Measurements from ENCODE around the gene ZBTB5.

Gene ZBTB5

DNA sequence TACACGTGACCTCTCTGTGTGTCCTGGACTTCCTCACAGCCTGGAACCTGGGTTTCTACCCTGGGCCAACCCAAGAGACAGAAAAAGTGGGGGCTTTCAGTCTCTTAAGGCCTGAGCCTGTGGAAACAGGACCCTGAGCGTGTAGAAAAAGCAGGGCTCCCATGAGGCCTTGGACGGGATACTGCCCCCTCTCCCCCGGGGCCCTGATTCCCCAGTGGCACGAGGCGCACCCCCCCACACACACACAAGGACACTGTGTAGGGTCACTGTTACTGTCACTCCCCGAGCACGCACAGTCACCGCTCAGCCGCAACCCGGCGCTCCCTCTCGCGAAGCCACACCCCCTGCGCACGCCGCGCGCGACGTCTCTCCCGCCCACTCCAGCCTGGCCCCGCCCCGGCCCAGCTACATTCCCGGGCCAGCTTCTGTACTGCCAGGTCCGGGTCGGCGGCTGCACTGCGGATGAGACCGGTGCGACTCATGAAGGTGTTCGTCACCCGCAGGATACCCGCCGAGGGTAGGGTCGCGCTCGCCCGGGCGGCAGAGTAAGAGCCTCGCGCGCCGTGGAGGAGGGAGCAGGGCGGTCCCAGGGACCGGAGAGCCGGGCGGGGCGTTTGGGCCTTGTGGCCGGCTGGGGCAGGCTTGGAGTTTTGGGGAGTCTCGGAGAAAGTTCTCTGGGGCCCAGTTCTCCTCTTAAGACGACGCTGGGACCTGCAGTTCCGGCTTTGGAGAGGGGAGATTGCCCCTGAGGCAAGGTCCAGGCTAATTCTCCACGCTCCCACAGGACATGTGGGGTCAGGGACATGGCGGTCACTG, 42.8 kb downstream of the ZBTB5 start, which contains the start of gene GRHPR:
Gene GRHPR, plus strand, starts transcription at position 408 of the 816 bp plus-strand sequence. Its CDS starts 55 bp downstream, at position 463.
- peak; percentile 49 for DNase-seq

DNA sequence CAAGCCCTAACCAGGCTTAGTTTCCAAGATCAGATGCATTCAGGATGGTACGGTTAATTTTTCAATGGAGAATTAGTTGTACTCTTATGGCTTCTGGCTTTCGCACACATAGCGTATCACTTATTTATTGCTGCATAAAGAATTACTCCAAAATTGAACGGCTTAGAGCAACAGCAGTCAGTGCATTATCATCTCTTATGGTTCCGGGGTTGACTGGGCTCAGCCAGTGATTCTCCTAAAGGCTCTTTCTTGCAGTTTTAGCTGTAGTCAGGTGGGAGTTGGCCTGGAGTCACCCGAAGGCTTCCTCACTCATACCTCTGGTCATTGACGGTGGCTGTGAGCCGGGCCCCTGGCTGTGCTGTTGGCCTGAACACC, 43.3 kb downstream of the ZBTB5 start:
- no peak for DNase-seq

DNA sequence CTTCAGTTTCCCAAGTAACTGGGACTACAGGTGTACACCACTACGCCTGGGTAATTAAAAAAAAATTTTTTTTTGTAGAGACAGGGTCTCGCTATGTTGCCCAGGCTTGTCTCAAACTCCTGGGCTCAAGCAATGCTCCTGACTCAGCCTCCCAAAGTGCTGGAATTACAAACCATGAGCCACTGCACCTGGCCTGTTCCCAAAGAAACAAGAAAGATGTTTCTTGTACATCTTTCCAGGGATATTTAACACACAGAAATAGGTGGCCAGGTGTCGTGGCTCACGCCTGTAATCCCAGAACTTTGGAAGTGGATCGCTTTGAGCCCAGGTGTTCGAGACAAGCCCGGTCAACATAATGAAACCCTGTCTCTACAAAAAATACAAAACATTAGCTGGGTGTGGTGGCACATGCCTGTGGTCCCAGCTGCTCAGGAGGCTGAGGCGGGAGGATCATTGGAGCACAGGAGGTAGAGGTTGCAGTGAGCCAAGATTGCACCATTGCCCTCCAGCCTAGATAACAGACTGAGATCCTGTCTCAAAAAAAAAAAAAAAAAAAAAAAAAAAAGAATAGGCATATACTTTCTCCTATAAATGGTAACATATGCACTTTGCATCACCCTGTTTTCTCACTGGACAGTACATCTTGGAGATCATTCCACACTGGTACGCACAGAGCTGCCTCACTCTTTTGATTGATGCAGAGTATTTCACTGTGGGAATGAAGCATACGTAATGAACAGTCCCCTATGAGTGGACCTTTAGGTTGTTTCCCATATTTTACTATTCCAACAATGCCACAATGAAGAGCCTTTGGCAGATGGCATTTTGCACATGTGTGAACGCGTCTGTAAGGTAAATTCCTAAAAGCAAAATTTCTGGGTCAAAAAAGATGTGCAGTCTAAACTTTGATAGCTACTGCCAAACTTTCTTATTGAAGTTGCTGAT, 44.7 kb downstream of the ZBTB5 start:
- DNase-seq = no peak

DNA sequence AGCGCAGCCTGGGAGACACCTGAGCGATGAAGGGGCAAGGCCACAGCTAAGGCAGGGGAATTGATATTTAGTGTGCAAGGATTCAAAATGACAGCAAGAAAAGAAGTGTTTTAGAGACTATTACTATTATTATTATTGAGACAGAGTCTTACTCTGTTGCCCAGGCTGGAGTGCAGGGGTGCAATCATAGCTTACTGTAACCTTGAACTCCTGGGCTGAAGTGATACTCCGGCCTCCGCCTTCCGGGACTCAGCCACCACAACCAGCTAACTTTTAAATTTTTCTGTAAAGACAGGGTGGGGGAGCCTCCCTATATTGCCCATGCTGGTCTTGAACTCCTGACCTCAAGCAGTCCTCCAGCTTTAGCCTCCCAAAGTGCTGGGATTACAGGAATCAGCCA, 46.0 kb downstream of the ZBTB5 start:
- no peak for DNase-seq

DNA sequence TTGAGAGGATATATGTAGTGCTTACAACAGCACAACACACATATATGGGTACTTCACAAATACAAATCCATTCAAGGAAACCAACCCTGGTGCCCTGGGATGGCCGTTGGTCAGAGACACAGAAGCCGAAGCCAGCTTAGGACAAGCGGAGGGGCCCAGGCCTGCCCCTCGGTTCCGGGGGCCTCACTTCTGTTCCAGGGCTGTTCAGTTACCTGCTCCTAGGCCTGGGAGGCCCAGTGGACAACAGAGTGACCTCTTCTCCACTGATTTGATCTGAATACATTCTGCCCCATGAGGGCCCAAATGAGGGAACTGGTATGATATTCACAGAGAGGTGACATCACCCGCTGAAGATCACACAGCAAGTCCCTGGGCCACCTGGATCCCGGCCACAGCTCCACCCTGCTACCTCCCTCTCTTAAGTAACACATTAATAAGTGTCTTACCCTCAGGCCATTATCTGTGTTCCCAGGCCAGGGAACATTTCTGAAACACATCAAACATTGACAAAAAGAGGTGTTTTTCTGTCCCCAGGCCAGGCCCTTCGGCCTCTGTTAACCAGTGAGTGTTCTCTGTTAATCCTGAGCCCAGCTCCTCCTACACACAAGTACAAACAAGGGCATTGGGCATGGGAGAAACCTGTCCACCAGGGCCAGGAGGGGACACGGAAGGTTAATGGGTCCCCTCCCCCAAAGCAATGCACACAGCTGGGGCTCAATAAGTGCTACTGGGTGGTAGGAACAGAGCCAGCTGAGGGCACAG, 47.2 kb downstream of the ZBTB5 start:
- DNase-seq = no peak

DNA sequence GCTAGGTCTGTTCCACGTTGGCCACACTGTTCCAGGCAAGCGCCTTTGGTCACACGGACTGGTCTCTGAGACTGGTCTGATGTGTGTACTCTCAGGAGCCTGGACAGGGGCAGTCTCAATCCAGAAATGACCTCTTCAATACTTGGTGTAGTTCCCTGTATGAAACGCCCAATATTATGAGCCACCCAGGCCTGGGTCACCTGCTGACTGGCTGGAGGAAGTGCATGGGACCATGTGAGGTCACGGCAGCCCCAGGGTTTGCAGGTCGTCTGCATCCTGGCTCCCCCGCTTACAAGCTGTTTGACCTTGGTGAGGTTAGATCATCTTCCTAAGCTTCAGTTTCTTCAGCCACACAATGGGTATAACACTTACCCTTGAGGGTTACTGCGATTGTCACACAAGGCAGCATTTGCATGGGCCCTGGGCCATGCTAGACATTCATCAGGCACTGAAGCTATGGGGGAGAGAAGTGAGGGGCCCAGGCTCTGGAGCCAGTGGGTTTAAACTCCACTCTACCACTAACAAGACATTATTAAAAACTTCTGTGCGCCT, 47.9 kb downstream of the ZBTB5 start:
- DNase-seq = no peak

DNA sequence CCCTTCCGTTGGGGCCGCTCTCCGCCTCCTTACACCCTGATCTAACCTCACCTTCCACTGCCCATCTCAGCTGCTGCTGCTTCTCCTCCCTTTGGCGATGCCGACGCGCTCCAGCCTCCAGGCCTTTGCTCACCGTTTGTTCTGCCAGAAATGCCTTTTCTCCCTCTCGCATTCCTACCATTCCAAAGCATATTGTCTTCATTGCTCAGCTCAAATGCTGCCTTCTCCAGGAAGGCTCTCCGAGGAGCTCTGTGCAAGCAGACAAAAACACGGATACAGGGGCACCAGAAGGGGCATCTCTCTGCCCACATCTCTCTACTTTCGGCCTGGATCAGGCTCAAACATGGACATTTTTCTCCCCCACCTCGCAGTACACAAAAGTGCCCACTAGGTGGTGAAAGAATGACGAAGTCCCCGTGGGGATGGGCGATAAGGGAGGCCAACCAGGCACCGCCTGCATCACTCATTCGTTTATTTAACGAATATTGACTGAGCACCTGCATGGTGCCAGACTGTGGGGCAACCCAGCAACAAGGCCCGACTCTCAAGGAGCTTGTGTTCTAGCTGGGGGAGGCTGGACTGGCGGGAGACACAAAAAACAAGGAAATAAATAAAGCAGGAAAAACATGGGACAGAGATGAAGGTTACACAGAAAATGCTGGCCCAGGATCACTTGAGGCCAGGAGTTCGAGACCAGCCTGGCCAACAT, 50.1 kb downstream of the ZBTB5 start:
- peak; percentile 23 for DNase-seq

DNA sequence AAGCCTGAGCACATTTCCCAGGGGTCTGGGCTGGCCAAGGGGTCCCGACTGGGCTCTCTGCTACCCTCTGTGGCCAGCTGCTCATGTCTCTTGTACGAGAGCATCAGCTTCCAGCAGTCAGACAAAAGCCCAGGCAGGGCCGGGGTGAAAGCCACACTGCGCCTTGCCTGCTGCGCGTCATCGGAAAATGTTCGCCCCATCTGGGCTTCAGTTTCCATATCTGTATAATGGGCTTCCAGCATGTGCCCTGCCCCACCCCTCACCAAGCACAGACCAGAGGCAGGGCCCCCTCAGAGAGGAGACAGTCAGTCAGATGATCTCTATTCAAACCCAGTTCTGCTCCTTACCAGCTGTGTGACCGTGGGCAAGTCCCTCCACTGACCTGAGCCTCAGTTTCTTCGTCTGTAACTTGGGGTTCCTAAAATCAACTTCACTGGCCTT, 50.7 kb downstream of the ZBTB5 start:
- no peak for DNase-seq

DNA sequence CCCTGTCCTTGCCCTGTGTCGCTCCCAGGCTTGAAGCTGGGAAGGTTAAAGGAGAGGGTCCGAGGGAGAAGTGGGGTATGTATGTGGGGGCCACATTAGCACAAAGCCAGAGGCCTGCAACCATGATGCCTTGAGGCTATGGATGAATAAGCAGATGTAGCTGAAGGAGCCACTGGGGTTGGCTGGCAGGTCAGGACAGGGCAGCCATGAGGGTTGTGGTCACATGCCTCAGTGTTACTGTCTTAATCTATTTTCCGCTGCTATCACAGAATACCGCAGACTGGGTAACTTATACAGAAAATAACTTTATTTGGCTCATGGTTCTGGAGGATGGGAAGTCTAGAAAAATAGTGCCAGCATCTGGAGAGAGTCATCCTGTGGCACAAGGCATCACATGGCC, 51.9 kb downstream of the ZBTB5 start:
- DNase-seq = no peak

DNA sequence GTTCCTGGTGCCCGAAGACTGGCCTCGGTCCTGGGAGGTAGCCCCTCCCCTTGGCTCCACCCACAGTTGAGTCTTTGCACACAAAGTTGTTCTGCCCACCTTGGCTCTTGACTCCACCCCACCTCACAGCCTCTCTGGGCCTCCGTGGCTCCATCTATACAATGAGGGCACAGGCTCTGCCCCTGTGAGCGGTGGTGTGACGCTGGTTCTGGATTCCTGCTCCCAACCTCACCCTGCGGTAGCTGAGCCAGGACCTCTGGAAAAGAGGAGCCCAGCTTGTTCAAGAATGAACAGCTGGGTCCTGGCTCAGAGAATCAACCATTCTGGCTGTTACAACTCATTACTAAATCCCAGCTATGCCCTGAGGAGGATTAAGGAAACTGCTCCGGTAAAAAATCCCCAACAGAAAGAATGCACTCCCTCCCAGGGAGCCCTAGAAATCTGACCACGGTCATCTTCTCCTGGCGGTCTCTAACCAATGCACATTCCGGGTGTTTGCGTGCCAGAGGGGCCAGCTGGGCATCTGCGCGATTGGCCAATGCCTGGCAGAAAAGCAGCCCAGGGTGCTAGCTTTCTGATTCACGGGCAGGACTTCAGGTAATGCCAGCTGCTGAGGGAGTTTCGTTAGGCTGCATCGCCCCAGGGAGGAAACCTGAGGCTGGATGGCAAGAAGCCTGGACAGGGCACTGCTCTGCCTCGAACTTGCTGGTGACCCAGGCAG, 52.7 kb downstream of the ZBTB5 start:
- no peak for DNase-seq

DNA sequence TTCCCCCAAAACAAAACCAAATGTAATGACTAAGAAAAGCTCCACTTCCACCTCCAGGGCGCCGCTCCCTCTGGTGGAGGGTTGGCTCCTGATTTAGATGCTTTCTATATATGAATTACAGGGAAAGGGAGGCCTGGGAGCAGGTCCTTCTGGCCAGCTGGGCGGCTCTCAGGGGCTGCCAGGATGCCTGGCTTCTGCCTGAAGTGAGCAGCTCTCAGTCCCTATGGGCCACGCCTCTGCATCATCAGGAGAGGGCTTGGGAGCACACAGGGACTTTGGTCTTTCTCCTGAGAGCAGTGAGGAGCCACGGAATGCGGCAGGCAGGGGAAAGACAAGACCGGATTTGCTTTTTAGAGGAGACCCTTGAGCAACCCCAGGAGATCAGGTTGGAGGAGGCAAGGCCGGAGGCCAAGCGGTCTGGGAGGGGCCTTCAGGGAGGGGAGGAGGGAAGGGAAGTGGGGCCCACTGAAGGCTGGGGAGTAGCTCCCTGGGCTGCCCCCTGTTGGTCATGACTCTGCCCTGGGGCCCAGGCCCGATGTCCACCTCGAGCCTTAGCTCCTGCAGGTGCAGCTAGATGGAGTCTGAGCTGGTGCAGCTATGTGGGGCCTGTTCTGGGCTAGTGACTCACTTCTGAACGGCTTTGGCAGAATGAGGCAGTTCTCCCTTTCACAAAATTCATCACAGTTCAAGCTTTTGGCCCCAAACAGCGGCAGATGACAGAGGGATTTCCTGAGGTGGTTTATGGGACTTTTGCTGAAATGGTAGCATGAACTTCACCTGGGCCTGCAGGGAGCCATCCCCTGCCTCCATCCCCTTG, 54.1 kb downstream of the ZBTB5 start:
- DNase-seq = no peak

DNA sequence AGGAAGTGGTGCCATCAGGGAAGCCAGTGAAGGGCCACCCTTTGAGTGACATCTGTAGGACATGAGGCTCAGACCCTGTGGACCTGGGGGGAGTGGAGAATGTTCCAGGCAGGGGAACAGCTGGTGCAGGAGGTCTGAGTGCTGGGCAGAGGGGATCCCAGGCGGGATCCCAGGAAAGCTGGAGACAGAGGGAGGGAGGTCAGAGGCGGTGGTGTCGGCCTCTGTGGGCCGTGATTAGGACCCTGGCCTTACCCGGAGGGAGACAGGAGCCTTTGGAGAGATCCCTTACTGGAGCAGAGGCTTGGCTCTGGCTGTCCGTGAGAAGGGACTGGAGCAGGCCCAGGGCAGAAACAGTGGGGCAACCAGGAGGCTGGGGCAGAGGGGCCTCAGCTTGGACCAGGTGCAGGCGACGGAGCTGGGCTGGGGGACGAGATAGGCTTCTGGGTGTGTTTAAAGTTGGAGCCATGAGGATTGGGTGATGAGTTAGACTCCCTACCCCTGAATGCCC, 54.8 kb downstream of the ZBTB5 start:
- no peak for DNase-seq

DNA sequence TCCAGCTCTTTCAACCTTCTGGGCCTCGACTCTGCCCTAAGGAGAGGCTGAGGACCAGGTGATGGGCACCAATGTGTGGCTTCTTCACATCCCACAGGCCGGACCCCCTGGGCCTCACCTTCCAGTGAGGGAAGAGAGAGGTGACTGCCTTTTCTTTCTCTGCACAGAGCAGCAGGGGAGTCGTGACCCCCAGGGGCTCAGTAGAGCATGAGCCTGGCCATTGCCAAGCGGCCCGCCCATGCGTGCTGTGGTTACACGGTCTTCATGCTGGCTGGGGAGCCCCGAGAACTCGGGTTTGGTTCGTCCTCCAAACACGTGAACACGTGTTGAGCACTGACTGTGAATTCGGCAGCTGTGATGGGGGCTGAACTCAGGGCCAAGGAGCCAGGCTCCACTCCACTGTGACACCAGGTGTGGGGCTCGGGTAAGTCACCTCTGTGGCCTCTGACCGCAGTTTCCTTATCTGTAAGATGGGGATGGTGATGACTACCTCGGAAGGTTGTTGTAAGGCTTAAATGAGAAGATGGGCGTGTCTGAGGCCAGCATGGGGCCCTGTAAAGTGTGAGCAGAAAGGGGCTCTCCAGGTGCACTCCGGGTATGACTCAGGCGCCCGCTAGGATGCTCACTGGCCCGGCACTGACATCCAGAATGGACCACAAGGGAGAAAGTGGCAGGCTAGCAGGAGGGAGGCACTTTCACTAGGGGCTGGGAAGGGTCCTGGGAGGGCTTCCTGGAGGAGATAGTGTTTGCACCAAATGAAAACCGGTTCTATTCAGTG, 56.1 kb downstream of the ZBTB5 start:
- no peak for DNase-seq

DNA sequence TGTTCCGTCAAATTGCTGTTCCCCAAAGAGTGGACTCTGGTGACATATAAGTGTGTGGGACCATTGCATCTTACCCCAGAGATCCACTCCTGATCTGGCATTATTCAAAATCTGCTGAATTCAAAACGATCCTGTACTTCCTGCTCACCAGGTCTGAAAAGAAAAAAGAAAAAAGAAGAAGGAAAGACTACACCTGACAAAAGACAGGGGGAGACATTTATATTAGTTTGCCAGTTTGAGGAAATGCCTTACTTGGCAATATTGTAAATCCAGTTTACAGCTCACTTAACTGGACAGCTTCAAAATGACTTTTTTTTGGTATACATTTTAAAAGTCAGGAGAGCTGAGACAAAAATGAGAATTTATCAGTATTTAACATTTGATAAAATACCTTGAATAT, 57.8 kb downstream of the ZBTB5 start:
- no peak for DNase-seq

DNA sequence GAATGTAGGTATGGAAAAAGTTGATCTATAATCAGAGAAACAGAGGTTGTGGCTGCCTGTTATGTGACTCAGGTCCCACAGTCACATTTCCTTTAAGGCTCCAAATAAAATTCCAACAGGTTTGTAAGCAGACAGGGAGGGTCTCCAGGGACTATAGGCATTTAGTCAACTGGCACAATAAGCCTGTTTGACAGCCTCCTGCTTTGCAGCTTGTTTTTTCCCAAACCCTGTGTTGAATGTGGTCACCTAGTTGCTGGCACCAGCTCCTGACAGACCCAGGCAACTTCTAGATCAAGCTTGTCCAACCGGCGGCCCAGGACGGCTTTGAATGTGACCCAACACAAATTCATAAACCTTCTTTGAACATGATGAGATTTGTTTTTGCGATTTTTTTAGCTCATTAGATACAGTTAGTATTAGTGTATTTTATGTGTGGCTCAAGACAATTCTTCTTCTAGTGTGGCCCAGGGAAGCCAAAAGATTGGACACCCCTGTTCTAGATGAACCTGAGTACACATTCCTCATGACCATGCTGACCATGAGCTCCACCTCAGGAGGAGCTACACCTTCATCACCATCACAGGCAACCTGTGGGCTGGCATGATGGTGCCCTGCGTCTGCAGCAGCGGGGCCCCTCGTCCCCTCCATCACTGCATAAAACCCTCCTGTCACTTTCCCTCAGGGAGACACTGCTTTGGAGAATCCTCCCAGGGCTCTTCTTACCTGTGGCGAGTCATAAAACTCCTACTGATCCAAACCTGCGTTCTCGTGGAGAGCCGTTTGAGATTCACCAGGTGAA, 58.4 kb downstream of the ZBTB5 start:
- DNase-seq = no peak

DNA sequence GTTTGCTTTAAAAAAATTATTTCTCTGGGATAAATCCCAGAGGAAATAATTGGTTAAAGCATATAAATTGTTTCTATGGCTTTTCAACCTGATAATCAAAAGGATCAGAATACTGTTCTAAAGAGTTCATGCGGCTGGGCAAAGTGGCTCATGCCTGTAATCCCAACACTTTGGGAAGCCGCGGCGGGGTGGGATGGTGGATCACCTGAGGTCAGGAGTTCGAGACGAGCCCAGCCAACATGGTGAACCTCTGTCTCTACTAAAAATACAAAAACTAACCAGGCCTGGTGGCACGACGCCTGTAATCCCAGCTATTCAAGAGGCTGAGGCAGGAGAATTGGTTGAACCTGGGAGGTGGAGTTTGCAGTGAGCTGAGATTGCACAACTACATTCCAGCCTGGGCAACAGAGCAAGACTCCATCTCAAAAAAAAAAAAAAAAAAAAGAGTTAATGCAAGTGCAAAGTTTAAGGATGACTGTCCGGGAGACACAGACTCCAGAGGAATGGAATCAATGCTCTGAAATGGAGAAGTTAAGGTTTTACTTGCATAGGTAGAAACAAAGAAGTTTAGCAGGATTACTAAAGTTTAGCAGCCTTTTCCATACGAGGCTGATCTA, 59.4 kb downstream of the ZBTB5 start:
- no peak for DNase-seq

DNA sequence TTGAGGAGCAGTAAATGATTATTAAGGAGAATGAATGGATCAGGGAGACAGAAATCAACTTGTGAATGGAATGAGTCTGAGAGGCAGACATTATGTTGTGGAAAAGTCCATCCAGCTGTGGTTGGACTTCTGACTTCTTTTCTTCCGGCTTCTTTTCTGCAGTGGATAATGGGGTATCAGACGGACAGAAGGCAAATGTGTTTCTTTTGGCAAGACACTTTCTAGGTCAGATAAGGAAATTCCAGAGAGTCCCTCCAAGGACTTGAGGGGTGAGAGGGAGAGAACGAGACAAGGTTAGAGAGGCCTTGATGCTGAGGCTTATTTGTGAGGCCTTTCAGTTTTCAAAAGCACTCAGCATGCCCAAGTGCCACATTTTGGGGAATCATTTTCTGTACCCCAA, 59.9 kb downstream of the ZBTB5 start:
- DNase-seq = no peak

DNA sequence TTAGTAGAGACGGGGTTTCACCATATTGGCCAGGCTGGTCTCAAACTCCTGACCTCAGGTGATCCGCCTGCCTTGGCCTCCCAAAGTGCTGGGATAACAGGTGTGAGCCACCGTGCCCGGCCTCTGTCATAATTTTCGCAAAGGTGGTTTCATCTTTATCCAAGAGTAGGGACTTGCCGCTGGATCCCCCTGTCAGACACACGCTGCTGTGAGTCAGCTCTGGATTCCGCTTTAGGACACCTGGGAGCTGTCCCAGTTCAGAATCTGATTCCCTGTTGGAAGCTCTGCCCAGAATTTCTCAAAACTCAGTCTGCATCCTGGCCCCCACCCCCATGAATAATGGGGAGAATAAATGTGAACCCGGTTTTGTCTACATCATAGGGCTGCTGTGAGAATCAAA, 60.7 kb downstream of the ZBTB5 start:
- DNase-seq = no peak

Data from NCI-H2171 (cell line).